T-helper 22 cell (primary cell): Measurements from ENCODE around the gene RBP2.

Experiments
- DNase-seq: peaks from one replicate; pipeline ENCODE4 v3.0.0-alpha.2; 2020; ENCODE audit warnings: low read depth

RBP2 gene

DNA sequence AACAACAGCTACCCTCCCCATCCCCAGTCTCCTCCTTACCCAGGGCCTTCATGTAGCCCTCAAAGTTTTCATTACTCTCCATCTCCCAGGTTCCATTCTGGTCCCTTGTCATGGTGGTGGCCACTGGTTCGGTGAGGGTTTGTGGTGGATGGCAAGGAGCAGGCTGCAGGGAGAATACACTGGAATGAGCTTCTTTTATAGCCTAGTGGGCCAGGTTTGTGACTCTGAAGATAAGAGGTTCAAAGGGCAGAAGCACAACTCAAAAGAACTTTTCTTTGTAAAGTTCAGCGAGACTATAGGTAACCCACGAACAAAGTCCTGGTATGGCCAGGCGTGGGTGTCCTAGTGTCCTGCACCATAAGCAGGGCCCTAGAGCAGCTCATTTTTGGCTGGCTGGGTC lies at the start of gene RBP2:
TSS of gene RBP2 (minus strand) at position 169 of the 400 bp plus-strand sequence. CDS start at position 112, 57 bp downstream.
- no peak for DNase-seq

DNA sequence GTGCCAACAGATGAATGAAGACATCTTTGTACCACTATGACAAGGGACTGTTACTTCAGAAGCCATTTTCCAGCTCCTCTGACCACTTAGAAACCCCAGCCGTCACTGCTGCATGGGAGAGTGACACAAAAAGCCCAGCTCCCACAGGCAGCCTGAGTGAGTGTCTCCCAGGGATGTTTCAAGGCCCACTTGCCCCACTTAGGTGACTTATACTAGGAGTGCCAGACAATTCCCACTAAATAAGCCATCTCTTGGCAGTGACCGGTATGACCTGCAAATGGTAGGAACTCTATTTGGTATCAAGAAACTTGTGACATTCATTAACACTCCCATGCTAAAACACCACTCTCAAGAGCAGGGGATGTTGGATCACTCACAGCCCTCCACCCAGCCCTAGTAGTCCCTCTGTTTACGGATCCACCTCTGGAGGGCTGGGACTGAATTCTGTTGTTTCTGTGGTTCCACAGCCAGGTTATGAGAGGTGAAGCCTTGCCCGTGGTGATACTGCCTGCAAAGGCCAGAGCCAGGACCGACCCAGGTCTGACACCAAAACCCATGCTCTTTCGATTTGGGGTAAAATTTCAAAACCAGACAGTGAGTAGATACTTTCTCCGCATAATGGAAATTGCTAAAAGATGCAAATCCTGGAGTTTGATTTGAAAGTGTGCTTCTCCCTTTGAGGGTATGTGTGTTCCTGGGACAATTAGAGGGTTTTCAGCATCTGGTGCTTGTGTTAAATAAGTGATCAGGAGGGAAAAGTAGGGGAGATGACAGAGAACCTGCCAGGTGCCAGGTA lies 48.7 kb upstream of the RBP2 start:
- no peak for DNase-seq

DNA sequence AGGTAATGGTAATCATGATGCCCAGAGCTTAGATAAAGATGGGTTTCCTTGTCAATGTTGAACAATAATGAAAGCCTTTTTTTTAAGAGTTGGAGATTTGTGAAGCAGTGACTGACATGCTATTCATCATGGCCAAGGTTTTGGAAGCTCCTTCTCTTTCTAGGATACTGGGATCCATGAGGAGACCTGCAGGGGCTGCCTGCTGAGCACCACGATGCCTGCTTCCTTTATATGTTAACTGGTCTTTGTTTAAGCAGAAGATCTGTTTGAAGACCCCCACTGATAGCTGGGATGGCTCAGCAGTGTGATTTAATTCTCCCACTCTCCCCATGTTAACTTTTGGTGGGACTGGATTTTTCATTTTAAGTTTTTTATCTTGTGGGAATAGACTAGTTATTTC lies 47.4 kb upstream of the RBP2 start:
- DNase-seq = no peak

DNA sequence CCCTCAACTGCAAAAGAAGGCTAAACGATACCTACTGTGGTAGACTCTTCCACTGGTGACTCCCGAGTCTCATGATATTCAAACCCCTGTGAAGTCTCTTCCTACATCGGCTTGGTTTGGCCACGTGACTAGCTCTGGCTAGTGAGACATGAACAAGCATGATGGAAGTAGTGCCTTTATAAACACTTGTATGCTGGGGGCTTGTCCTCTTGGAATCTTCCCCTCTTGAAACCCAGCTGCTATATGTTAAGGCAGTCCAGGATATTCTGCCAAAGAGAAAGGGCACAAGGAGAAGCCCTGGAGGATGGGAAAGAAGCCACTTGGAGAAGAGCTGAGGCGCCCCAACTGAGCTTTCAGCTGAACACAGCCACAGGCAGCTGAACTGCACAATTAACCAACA lies 46.9 kb upstream of the RBP2 start:
- no peak for DNase-seq

DNA sequence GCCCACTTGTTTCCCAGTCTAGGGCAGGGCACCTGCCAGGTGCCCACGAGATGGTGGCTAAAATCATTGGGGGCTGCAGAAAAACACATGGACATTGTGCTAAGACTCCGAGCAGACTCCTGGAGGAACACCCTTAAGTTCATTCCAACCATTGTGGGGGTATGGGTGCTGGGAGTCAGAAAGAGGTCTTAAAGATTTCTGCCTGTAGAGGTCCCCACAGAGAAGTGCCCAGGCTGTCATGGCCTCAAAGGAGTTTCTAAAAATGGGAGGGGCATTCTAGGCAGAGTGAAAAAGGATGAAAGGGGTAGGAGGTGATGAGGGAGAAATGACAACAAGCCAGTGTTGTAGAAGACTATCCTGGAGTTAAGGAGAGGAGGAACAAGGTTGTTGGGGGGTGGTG lies 46.1 kb upstream of the RBP2 start:
- DNase-seq = no peak

DNA sequence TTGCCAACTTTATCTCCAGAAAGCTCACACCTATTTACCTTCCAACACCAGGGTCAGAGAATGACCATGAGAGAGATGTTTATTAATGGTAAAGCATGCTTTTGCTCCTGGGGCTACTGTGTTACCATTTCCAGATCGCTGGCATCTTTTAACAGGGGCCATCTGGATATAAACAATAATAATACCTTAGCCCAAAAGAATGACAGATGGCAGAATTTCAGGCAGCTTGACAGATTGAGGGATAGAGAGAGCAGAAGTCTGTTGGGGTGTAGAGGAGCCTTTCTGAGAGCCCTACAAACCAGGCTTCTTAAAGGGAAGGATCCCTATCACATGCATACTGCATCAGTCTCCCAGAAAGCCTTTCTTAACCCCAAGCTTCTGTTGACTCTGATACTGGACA lies 45.5 kb upstream of the RBP2 start:
- no peak for DNase-seq

DNA sequence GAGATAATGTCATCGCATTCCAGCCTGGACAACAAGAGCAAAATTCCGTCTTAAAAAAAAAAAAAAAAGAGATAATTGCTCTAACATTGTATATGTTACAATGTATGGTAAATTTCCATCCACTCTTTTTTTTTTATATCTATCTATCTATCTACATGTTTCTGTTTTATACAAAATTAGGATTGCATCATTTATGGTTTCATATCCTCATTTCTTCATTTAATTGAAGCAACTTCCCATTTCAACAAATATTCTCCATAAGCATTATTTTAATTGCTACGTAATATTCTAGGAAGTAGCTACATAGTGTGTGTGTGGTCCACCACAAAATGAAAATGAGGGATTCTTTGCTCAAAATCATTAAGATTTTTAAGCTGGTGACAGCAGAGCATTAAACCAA lies 44.8 kb upstream of the RBP2 start:
- no peak for DNase-seq

DNA sequence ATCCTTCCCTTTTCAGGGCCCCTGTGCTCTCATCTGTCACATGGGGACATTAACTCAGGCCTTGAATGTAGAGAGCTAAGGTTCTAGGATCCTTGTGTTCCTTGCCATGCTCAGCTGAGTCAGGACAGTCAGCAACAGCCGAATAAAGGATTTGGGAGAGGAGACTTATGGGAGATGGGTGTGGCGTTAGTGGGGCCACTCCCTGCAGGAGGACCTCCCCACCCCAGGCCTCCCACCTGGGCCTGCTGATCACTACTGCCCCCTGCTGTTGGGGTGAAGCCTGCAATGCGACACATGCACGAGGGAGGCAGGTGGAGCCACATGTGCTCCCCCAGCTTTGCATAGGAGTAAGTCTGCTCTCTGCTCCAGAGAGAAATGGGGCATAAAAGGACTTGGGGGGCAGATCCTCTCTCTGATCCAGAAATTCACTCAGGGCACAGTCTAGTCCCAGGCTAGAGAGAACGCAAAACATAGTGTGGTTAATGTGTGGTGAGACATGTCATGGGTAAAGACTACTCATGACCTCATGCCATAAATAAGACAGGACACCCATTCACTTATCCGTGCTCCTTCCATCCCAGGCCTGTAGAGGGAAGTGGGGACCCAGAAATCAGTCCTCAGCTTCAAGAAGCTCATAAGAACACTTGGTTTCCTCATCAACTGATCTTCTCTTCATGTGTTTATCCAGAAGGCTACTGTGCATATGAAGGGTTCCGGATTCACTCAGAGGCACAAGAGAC lies 43.9 kb upstream of the RBP2 start:
- no peak for DNase-seq

GRCh38 chr3:139518926-139519842 lies 42.9 kb upstream of the RBP2 start:
- DNase-seq = no peak

DNA sequence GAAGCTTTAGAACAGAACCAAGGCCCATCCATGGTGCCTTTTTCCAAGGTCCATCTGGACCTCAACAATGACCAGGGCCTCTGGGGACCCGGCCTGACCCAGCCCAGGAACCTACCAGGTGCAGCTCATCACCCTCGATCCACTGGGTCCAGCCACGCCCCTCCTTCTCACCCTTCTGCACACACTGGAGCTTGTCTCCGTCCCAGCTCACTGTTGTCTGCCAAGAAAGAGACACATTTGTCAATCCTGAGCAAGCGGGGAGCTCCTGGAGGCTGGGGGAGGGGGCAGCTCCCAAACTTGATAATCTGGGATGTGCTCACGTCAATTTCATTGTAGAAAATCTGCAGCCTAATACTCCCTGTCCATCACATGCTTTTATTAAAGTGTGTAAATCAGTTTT lies 42.0 kb upstream of the RBP2 start:
- no peak for DNase-seq

DNA sequence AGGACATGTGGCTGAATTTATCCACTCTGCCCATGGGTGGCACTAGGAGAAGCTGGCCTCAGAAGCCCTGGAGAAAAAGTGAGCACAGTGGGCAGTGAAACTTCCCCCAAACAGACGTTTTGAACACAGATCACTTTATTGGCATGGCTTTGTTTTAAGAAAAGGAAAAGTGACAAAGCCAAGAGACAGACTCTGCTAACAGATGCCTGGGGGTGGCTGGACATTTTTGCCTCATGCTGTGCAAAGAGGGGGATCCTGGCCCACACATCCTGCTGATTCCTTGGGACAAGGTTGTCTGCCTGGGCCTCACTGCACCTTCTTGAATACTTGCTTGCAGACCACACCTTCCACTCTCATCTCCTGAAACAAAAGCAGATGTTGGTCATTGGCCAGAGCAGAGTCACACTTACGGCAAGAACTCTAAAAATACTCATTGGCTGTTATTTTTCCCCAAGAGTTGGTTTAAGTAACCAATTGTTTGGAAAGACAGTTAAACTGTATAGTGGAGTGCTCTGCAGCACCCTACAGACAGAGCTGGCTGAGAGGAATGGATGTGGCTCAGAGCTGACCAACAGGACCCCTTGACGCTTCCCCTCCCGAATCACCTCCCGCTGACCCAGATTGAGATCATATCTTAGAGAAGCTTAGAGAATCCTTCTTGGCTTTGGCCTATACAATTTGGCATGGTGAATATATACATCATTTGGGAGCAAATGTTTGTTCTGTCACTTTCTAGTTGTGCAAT lies 41.2 kb upstream of the RBP2 start:
- DNase-seq = no peak

DNA sequence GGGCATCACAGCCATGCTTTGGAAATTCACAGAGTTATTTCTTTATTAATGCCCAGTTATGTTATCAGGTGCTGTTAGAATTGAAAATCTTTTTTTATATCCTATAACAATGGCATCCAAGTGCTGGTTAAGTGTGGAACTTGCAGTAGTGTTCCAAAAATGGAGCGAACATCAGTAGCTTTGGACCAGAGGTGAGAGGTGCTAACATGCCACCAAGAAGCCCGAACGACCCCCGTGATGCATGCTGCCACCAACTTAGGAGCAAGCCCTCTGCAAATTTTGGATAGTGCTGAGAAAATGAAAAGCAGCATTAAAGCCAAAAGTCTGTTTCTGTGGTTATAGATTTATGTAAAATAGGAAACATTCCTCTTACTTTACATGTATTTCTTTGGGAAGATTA lies 38.4 kb upstream of the RBP2 start:
- DNase-seq = no peak

DNA sequence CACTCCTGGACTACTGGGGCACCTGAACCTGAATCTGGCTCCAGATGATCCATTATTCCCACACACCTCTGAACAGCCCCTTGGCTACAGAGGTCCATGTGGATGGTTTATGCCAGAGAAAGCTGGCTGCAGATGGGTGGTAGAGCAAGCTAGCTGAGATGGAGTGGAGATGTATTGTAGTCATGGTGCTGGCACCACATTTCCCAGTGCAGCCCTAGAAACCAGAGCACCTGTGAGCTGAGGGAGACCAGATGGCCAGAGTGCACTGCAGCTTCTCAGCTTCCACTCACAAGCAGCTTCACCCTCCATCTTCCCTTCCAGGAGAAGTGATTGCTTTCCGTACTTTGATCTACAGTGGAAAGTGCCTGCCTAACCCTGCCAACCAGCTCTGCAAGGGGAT lies 33.3 kb upstream of the RBP2 start:
- no peak for DNase-seq

- no peak for DNase-seq
Measured at GRCh38 chr3:139506766-139507165, 30.4 kb upstream of the RBP2 start.

- DNase-seq = no peak
Measured at GRCh38 chr3:139505829-139506386, 29.6 kb upstream of the RBP2 start.

DNA sequence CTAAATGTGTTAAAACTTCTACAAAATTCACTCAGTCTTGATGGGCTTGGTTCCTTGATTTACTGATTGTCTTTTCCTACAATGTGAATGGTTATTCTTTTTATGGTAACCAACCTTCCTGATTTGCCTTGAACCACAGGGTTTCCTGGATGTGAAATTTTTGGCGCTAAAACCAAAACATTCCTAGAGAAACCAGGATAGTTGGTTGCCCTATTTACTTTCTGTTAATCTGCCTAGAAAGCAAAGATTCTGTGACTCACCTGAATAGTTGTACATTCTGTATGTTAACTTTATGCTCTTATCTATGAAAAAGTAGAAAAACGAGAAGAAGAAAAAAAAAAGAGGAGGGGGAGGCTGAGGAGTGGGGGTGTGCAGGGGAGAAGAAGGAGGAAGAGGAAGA lies 23.2 kb upstream of the RBP2 start:
- DNase-seq = no peak

- no peak for DNase-seq
Measured at GRCh38 chr3:139493826-139494385, 17.6 kb upstream of the RBP2 start.

DNA sequence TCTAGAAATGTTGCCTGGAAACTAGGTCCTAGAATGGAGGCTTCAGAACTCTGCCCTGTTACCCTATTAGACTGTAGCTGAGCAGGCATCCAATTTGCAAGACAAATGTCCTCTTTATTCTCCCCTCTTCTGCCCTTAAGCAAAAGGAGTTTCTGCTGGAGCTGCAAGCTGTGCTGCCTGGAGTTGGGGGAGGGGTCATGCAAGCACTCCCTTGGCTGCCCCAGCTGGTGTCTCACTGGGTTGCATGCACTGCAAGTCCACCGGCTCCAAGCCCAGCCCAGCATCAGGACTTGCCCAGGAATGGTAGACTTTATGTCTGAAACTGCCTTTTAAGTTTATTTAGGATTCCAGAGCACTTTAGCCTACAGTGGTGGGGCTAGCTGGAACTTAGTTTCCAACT lies 15.7 kb upstream of the RBP2 start:
- no peak for DNase-seq

- no peak for DNase-seq
Measured at GRCh38 chr3:139491027-139491700, 14.8 kb upstream of the RBP2 start.

DNA sequence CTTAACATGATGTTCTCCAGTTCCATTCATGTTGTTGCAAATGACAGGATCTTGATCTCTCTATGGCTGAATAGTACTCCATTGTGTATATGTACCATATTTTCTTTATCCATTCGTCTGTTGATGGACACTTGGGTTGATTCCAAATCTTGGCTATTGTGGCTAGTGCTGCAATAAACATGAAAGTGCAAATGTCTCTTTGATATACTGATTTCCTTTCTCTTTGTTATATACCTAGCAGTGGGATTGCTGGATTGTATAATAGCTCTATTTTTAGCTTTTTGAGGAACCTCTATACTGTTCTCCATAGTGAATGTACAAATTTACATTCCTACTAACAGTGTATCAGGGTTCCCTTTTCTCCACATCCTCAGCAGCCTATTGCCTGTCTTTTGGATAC lies 5.9 kb upstream of the RBP2 start:
- no peak for DNase-seq

DNA sequence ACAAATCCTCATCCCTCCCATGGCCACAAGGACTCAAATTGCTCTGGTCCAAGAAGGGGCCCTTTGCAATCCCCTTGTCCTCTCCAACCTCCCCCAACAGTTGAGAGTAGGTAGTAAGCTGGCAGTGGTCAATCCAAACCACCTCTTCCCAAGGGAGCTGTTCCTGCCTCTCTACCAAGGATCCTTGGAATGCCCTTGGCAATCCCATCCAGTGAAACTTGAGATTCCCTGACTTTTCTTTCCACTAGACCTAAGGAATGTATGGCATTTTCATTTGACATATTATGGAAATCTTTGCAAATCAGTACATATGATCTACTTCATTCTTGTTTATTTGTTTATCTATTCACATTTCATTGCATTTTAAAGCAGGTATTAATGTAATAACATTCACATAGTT lies 4.8 kb upstream of the RBP2 start:
- no peak for DNase-seq
